ENCODE measurements around the gene CORO6.

The CORO6 gene

GRCh38 chr17:29579866-29580771 is 42.6 kb downstream of the CORO6 start:
- DNase-seq (ENCODE audit: insufficient read length, low spot score) = peak; percentile 98
- FAIRE-seq = peak; percentile 99

GRCh38 chr17:29578626-29579485 is 43.9 kb downstream of the CORO6 start:
- FAIRE-seq (no peak), DNase-seq (ENCODE audit: insufficient read length, low spot score) (no peak)

- DNase-seq (ENCODE audit: insufficient read length, low spot score) (no peak), FAIRE-seq (no peak)
Observed at GRCh38 chr17:29577385-29578211, 45.1 kb downstream of the CORO6 start.

GRCh38 chr17:29577001-29577370 is 45.7 kb downstream of the CORO6 start:
- no peak for DNase-seq (ENCODE audit: insufficient read length, low spot score)
- FAIRE-seq = no peak

GRCh38 chr17:29576214-29577000 is 46.3 kb downstream of the CORO6 start:
- FAIRE-seq = no peak
- no peak for DNase-seq (ENCODE audit: insufficient read length, low spot score)

- FAIRE-seq (no peak), DNase-seq (ENCODE audit: insufficient read length, low spot score) (no peak)
Observed at GRCh38 chr17:29575511-29576213, 47.0 kb downstream of the CORO6 start.

- FAIRE-seq = no peak
Observed at GRCh38 chr17:29574732-29575510, 47.8 kb downstream of the CORO6 start.

GRCh38 chr17:29573871-29574731 is 48.6 kb downstream of the CORO6 start:
- DNase-seq (ENCODE audit: insufficient read length, low spot score) (no peak), FAIRE-seq (no peak)

More at GRCh38 chr17:29574732-29575510, 47.8 kb downstream of the CORO6 start:
- DNase-seq (ENCODE audit: insufficient read length, low spot score) = no peak

- DNase-seq (ENCODE audit: insufficient read length, low spot score) (no peak), FAIRE-seq (no peak)
Observed at GRCh38 chr17:29573558-29573869, 49.2 kb downstream of the CORO6 start.

- FAIRE-seq (no peak), DNase-seq (ENCODE audit: insufficient read length, low spot score) (no peak)
Observed at GRCh38 chr17:29572691-29573557, 49.8 kb downstream of the CORO6 start.

GRCh38 chr17:29571883-29572681 is 50.6 kb downstream of the CORO6 start:
- DNase-seq (ENCODE audit: insufficient read length, low spot score) (no peak), FAIRE-seq (no peak)

- FAIRE-seq (no peak), DNase-seq (ENCODE audit: insufficient read length, low spot score) (no peak)
Observed at GRCh38 chr17:29571486-29571882, 51.2 kb downstream of the CORO6 start.

- DNase-seq (ENCODE audit: insufficient read length, low spot score) = no peak
- no peak for FAIRE-seq
Observed at GRCh38 chr17:29570521-29570920, 52.2 kb downstream of the CORO6 start.

GRCh38 chr17:29569245-29569950 is 53.3 kb downstream of the CORO6 start:
- FAIRE-seq (no peak), DNase-seq (ENCODE audit: insufficient read length, low spot score) (no peak)
